Subcutaneous abdominal adipose tissue (tissue), 5 donors: ENCODE measurements around the gene ARMH3.
A peak's percentile ranks its signal among the peaks of the same experiment; 100 is the strongest.

Source experiments
- H3K27ac ChIP-seq: one replicate; pipeline ENCODE4 v1.7.0; 2013; ENCODE audit warnings: low read depth, mild to moderate bottlenecking, inconsistent platforms, low read length, moderate library complexity
- H3K27me3 ChIP-seq, 5 donors: one replicate each; pipeline ENCODE4 v1.7.0; 2013; ENCODE audit warnings: low read length in 5 of 5, inconsistent platforms in 1 of 5; ENCODE audit not compliant: control insufficient read depth in 5 of 5, insufficient read depth in 4 of 5
- H3K36me3 ChIP-seq, 5 donors: one replicate each; pipeline ENCODE4 v1.7.0; 2013; ENCODE audit warnings: low read length in 5 of 5; ENCODE audit not compliant: control insufficient read depth in 5 of 5, insufficient read depth in 5 of 5
- H3K4me1 ChIP-seq, 5 donors: one replicate each; pipeline ENCODE4 v1.7.0; 2013; ENCODE audit warnings: low read length in 5 of 5, mild to moderate bottlenecking in 3 of 5, moderate library complexity in 1 of 5; ENCODE audit not compliant: control insufficient read depth in 5 of 5, insufficient read depth in 5 of 5
- H3K4me3 ChIP-seq, 5 donors: one replicate each; pipeline ENCODE4 v1.7.0; 2013; ENCODE audit warnings: low read length in 5 of 5, low read depth in 1 of 5
- H3K9ac ChIP-seq, 5 donors: one replicate each; pipeline ENCODE4 v1.7.0; 2013; ENCODE audit warnings: low read length in 5 of 5, mild to moderate bottlenecking in 4 of 5, moderate library complexity in 3 of 5
- H3K9me3 ChIP-seq, 5 donors: one replicate each; pipeline ENCODE4 v1.7.0; 2013; ENCODE audit warnings: low read length in 5 of 5; ENCODE audit not compliant: control insufficient read depth in 5 of 5
- donor health status: healthy.
- donor health status: healthy.
- donor health status: healthy.
- donor health status: healthy.
- donor health status: healthy.

ARMH3 gene, protein sequence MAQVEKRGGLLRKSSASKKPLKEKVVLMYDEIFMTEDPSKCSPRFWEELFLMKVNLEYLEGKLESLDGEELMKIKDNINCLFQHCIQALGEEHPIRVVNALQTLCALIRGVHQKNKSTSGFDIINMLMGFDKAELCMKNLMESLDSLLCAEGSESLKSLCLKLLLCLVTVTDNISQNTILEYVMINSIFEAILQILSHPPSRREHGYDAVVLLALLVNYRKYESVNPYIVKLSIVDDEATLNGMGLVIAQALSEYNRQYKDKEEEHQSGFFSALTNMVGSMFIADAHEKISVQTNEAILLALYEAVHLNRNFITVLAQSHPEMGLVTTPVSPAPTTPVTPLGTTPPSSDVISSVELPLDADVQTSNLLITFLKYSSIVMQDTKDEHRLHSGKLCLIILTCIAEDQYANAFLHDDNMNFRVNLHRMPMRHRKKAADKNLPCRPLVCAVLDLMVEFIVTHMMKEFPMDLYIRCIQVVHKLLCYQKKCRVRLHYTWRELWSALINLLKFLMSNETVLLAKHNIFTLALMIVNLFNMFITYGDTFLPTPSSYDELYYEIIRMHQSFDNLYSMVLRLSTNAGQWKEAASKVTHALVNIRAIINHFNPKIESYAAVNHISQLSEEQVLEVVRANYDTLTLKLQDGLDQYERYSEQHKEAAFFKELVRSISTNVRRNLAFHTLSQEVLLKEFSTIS

DNA sequence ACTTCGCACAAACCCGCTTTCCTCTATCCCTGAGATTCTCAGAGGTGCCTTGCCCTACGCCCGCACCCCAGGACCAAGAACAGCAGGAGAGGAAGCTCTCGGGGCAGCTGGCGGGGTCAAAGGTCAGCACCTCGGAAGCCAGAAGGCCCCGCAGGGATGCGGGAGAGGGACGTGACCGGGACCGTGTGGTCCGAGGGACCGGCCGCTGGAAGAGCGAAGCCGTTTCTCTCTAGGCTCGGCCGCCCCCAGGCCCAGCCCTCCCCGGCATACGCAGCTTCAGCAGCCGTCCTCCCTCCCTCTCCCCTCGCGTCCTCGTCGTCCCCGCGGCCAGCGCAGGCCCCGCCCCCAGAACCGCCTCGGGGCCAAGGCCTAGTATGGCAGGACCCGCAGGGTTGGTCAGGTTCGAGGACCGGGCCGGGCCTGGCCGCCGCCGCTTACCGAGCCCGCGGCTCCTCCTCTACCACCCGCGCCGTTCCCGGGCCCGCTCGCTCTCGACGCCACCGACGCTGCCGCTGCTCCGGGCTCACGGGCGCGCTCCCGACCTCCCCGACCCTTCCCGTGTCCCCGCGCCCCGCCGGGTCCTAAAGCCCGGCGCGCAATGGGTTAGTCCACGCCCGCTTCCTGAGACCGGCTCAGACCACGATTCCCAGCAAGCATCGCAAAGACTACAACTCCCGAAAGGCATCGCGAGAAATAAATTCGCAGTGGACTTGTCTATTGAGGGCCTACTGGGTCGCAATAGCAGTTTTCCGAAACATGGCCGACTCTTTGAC, at the start of gene ARMH3:
TSS of gene ARMH3 (minus strand) at position 527 of the 773 bp plus-strand sequence. CDS start 16,059 bp downstream, outside the sequence.
- peak within 1 kb of the TSS; percentile 83 for H3K27ac ChIP-seq
- peaks cover 0 to 34% (median 29%) of the 10 kb centered on the region in 5 donors for H3K4me1 ChIP-seq
- no peaks in the 10 kb centered on the region for H3K27me3 ChIP-seq

DNA sequence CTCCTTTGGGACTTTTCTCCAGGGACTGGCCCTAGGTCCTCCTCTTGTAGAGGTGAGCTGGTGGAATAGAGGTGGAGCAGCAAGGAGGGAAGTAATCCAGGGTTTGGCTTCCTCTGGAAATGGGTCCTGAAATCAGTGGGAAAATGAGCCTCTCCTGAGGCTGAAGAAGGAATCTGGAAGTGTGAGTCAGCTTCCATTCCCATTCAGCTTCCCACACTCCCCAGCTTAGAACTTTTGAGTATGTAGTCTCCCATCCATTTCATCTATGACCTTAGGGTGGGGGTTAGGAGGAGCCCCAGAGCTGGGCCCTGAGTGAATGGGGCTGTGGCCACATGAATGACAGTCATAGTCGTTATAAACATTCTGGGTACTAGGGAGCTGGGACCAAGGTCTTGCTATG, 46.4 kb upstream of the ARMH3 start:
- H3K4me3 ChIP-seq = no peak overlapping the region
- no peaks in the 10 kb centered on the region for H3K9me3 ChIP-seq
- no peak overlapping the region for H3K27ac ChIP-seq
- no peak overlapping the region for H3K9ac ChIP-seq
- H3K27me3 ChIP-seq = no peaks in the 10 kb centered on the region
- peaks cover 0 to 12% (median 8%) of the 10 kb centered on the region in 5 donors for H3K36me3 ChIP-seq
- H3K4me1 ChIP-seq = peaks cover 0 to 2% (median 0%) of the 10 kb centered on the region in 5 donors

More for the DNA sequence above, at the start of gene ARMH3:
- Histone ChIP-seq H3K4me3 (peak within 1 kb of the TSS; percentile 85 to 97 (median 94)), H3K9me3 (no peaks in the 10 kb centered on the region), H3K36me3 (peaks cover 0 to 4% (median 0%) of the 10 kb centered on the region in 5 donors), H3K9ac (peak within 1 kb of the TSS; percentile 87 to 98 (median 95))

DNA sequence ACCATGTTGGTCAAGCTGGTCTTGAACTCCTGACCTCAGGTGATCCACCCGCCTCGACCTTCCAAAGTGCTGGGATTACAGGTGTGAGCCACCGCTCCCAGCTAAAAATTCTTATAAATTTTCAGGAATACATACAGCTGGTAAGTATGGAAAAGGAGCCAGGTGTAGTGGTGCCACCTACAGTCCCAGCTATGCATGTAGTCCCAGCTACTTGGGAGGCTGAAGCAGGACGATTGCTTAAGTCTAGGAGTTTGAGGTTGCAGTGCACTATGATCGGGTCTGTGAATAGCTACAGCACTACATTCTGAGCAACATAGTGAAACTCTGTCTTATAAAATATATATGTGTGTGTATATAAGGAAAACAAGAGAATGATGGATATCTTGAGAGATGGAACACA, 45.2 kb upstream of the ARMH3 start:
- no peak overlapping the region for H3K4me3 ChIP-seq

DNA sequence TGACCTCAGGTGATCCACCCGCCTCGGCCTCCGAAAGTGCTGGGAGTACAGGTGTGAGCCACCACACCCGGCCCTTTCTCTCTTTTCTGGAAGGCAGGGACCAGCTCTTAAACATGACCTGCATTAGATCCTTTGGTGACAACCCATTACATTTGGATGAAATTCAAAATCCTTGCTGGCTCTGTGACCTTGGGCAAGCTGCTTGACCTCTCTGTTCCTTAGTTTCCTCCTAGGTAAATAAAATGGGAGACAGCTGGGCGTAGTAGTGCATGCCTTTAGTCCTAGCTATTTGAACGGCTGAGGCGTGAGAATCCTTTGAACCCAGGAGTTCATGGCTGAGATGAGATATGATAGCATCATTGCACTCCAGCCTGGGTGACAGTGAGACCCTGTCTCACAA, 40.5 kb upstream of the ARMH3 start:
- Histone ChIP-seq H3K4me3 (no peak overlapping the region), H3K9me3 (no peaks in the 10 kb centered on the region), H3K27me3 (no peaks in the 10 kb centered on the region), H3K27ac (no peak overlapping the region), H3K4me1 (no peaks in the 10 kb centered on the region), H3K9ac (no peak overlapping the region), H3K36me3 (no peaks in the 10 kb centered on the region)

More for the DNA sequence above, 45.2 kb upstream of the ARMH3 start:
- Histone ChIP-seq H3K9ac (no peak overlapping the region), H3K4me1 (peaks cover 0 to 2% (median 0%) of the 10 kb centered on the region in 5 donors), H3K9me3 (no peaks in the 10 kb centered on the region), H3K27ac (no peak overlapping the region), H3K27me3 (no peaks in the 10 kb centered on the region), H3K36me3 (peaks cover 0 to 2% (median 0%) of the 10 kb centered on the region in 5 donors)

DNA sequence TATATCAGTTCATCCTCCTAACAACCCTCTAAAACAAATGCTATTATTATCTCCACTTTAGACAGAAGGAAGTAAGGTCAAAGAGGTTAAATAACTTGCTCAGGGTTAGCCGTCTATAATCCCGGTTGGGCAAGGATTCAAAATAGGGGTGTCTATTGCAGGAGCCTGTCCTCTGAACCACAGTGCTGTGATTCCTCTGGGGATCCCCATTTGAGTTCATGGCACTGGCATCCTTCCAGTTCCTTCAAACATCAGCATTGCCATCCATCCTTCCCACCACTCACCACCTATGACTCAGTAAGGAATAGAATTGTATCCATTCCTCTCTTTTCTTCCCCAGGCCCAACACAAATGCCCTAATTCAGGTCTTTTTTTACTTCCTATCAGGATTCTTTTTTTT, 34.8 kb upstream of the ARMH3 start:
- Histone ChIP-seq H3K27me3 (no peaks in the 10 kb centered on the region), H3K27ac (no peak overlapping the region), H3K9me3 (no peaks in the 10 kb centered on the region), H3K9ac (no peak overlapping the region), H3K4me1 (no peaks in the 10 kb centered on the region), H3K36me3 (no peaks in the 10 kb centered on the region), H3K4me3 (no peak overlapping the region)

DNA sequence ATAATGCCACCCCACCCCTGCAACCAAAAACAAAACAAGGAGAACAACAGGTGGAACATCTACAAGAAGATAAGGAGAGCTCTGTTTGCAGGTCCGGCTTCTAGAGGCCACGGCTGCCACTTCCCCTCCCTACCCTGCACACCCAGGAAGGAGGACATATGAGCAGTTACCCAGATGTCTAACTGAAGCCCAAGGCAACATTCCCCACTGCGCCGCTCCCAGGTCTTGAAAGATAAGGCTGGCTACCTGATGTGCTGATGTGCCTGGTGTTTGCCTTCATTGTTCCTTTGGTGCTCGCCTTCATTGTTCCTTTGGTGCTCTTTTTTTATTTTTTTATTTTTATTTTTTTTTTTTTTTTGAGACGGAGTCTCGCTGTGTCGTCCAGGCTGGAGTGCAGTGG, 30.2 kb upstream of the ARMH3 start:
- Histone ChIP-seq H3K27ac (no peak overlapping the region), H3K36me3 (no peaks in the 10 kb centered on the region), H3K27me3 (no peaks in the 10 kb centered on the region), H3K9ac (no peak overlapping the region), H3K4me1 (no peaks in the 10 kb centered on the region), H3K4me3 (no peak overlapping the region), H3K9me3 (no peaks in the 10 kb centered on the region)

DNA sequence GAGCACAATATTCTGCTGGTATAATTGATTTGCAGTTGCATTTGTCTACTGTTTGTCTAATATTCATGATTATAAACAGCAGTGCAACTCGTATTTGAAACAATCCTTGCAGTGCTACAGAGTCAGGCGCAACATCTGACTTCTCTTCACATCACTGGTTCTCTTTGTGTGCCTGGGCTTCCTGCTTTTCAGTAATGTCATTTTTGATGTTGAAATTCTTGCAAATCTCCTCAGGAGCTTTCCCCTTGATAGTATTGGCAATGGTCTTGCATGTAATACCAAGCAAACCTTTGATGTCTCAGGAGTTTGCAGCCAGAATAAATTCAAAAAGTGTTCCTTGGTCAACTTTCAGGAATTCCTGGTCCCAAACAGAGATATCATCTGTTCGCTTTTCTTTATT, 29.4 kb upstream of the ARMH3 start:
- H3K9ac ChIP-seq = no peak overlapping the region
- H3K9me3 ChIP-seq = no peaks in the 10 kb centered on the region
- H3K36me3 ChIP-seq = no peaks in the 10 kb centered on the region
- H3K4me3 ChIP-seq = no peak overlapping the region
- no peak overlapping the region for H3K27ac ChIP-seq
- no peaks in the 10 kb centered on the region for H3K27me3 ChIP-seq
- no peaks in the 10 kb centered on the region for H3K4me1 ChIP-seq

DNA sequence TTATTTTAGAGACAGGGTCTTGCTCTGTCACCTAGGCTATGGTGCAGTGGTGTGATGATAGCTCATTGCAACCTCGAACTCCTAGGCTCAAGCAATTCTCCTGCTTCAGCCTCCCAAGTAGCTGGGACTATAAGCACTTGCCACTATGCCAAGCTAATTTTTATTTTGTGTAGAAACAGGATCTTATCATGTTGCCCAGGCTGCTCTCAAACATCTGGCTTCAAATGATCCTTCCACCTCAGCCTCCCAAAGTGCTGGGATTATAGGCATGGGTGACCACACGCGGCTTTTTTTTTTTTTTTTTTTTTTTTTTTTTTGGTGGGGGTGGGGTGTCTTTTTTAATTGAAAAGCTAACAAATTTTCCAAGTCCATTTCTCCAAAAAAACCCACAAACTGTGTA, 27.6 kb upstream of the ARMH3 start:
- no peak overlapping the region for H3K4me3 ChIP-seq
- H3K4me1 ChIP-seq = no peaks in the 10 kb centered on the region
- H3K36me3 ChIP-seq = no peaks in the 10 kb centered on the region
- no peaks in the 10 kb centered on the region for H3K27me3 ChIP-seq
- H3K27ac ChIP-seq = no peak overlapping the region
- H3K9me3 ChIP-seq = no peaks in the 10 kb centered on the region
- H3K9ac ChIP-seq = no peak overlapping the region

DNA sequence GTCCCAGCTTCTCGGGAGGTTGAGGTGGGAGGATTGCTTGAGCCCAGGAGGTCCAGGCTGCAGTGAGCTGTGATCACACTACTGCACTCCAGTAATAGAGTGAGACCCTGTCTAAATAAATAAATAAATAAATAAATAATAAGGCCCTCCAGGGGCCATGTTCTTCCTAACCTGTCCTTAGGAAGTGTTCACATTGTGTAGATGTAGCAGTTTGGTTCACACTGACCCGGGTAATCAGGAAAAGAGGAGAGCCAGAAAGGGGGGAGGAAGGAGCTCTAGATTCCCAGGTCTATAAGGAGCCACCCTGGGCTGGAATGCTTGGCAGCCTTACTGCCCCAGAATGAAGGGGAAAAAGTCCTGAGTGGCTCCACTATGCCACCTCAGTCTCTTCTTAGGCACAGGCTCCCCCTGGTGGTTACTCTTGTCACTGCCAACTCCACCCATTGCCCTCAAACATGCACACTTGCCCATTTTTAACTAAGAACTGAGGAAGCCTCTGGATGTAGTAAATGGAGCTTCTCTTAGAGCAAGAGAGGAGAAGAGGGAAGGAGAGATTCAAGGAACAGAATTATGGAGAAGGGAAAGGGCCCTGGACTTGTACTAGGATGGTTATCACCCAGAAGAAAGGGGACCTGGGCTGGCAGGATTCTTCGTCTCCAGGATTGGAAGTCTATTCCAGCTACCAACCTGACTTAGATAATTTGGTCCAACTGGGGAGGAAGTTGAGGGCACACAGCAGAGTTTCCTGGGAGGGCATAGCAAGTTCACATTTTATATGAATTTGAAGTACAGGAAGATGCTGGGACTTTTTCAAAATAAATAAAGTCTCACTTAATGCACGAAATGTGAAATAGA, 16.9 kb upstream of the ARMH3 start:
- H3K4me3 ChIP-seq = no peak overlapping the region
- H3K36me3 ChIP-seq = peaks cover 0 to 12% (median 0%) of the 10 kb centered on the region in 5 donors
- no peak overlapping the region for H3K27ac ChIP-seq
- no peak overlapping the region for H3K9ac ChIP-seq
- H3K27me3 ChIP-seq = no peaks in the 10 kb centered on the region
- no peaks in the 10 kb centered on the region for H3K9me3 ChIP-seq
- H3K4me1 ChIP-seq = peaks cover 0 to 16% (median 9%) of the 10 kb centered on the region in 5 donors
